HG03039 (cell line): Measurements from ENCODE around the gene CEP89.
"Not testable (repeated sequence)": the region's sequence is repeated elsewhere in the genome, so short reads cannot be mapped to it uniquely, and the experiment has no call there.

Experiments used
- ATAC-seq: cut with Tn5 transposase; IDR thresholded peaks from one replicate; pipeline ENCODE4 v1.9.1; 2021; ENCODE audit warnings: mild to moderate bottlenecking, moderate library complexity; ENCODE audit not compliant: unreplicated experiment

The CEP89 gene

DNA sequence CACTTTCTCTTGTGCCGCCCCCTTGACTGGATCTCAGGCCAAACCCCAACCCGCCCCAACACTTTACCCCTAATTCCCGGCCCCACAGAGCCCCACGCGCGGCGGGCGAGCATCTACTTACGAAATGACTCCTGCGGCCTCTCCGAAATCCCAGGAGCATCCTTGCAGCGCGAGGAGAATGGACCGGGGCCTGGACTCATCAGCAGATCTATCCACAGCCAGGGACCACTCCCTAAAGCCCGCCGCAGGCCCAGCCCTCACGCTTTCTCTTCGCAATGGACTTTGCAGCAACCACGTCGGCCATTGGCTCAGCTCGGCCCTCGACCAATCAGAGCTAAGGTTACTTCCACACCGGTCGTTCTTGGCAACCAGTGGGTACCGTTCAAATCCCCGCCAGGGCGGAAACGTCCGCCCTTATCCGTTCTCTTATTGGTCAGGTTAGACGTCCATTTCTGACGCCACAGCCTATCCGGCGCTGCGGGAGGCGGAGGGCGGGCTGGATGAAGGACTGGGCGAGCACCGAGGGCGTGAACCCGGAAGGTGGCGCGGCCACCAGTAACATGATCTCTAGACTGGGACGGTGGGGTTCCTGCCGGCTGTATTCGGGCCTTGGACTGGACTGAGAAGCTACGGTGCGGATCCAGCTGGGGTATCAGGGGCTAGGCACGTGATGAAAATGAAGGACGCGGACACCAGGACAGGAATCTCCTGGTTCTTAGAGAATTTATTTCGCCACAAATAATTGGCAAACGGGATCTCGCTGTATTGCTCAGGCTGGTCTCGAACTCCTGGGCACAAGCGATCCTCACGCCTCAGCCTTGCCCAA lies at the start of gene CEP89, which contains the start of gene FAAP24:
Gene CEP89 (minus strand): TSS at position 244 of the 826 bp plus-strand sequence. CDS start 84 bp downstream, at position 160.
Gene FAAP24 (plus strand): TSS at position 528 of the 826 bp plus-strand sequence. CDS start 955 bp downstream, outside the sequence.
- peak; percentile 99 for ATAC-seq

DNA sequence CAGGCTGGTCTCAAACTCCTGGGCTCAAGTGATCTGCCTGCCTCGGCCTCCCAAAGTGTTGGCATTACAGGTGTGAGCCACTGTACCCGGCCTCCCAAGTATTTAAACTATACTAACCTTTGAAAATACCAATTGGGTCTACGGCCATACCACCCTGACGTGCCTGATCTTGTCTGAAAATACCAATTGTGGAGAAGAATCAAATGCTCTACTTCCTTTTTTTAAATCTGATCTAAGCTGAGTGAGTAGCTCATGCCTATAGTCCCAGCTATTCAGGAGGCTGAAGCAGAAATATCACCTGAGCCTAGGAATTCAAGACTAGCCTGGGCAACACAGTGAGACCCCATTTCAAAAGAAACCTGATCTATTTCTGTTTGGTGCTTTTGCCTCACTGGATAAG lies 39.1 kb upstream of the CEP89 start:
- ATAC-seq, result not testable (repeated sequence)

DNA sequence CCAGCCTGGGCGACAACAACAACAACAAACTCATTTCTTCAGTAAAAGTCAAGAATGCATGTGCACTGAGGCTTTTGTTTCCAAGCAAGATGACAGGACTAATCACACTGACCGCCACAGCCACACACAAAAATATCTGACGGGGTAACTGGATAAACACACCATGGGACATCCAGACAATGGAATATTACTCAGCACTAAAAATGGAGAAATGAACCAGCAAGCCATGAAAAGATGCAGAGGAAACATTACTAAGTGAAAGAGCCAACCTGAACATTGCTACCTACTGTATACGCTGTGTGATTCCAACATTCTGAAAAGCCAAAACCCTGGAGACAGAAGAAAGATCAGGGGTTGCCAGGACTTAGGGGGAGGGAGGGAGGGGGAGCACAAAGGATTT lies 37.0 kb upstream of the CEP89 start:
- no peak for ATAC-seq

DNA sequence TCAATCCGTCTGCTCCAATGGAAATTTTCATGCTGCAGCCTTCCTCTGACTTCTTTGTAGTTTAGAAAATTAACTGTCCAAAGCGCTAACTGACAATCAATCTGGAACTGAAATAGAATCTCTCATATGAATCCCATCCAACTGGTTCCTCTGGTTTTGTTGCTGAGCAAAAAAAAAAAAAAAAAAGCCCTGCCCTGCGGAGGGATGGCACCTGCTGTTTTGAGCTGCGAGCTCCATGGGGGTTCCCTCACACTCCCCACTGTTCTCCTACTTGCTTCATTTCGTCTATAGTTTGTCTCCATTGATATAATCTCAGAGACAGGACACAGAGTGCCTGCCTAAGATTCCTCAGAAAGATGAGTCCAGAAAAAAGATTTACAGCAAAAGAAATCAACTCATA lies 33.7 kb upstream of the CEP89 start:
- no peak for ATAC-seq

DNA sequence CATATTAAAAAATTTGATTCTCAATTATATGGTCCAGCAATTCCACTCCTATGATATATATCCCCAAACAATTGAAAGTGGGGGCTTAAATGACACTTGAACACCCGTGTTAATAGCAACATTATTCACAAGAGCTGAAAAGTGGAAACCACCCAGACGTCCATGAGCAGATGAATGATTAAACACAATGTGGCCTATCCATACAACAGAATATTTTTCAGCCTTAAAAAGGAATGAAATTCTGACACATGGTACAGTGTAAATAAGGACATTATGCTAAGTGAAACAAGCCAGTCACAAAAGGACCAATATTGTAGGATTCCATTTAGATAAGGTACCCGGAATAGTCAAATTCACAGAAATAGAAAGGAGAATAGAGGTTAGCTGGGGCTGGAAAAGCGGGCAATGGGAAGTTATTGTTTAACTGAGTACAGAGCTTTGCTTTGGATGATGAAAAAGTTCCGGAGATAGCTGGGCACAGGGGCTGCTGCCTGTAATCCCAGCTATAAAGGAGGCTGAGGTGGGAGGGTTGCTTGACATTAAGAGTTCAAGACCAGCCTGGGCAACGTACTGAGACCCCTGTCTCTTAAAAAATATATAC lies 31.8 kb upstream of the CEP89 start:
- ATAC-seq, result not testable (repeated sequence)

DNA sequence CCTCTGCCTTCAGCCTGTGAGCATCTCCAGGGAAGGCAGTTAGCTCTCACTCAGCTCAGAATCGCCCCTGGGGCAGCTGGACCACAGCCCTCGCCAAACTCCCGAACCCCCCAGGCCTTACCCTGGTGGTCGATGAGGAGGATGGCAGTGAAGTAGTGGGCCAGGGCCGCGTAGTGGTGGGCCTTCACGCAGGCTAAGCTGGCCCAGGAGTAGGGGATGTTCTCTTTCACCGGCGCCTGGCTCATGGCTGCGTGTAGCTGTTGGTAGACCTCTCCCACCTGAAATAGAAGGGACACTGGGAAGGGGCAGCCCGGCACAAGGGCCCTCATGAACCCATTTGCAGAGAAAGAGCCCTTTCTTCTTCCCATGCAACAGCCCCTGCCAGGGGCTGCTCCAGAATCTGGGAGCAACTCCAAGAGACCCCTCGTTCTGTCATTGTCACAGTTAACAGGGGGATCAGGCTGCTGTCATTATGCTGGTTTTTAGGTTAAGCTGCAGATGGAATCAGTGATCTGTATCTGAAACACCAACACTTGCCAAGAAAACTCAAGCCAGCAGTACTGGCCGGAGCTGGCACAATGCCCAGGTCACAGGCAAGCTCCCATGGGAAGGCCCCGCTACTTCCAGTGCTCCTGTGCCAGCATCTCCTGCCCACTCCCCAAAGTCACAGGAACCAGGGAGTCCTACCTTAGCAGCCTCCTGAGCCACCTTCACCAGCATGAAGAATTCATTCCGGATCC lies 30.5 kb upstream of the CEP89 start:
- not testable (repeated sequence) for ATAC-seq

DNA sequence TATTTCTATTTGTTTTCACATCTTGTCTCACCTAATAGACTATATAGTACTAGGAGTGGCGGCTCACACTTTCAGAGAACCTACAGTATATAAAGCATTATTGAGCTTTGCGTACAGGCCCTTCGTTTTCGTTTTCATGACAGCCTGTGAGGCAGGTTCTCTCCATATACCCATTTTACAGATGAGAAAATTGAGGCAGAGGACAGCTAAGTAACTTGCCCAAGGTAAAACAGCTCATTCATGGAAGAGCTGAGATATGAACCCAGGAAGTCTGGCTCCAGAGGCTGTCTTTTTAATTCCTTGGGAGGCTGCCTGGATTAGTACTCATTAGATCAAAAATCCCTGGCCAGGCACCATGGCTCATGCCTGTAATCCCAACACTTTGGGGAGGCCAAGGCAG lies 29.2 kb upstream of the CEP89 start:
- ATAC-seq, result no peak

DNA sequence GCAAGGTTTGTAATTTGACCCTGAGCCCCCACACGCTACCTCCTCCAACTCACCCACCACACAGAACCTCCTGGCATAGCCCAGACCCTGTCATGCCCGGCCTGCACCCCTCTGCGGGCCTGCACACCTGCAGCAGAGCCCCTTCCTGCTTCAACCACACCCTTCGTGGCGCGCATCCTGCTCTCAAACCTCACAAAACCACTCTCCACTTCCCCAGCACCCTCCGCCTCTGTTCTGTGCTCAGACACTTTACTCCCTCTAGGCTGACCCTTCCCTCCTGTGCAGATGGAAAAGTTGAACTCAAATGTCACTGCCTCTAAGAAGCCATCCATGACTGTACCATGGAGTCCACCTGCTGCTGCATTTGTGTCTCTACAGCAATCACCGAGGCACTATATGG lies 28.8 kb upstream of the CEP89 start:
- no peak for ATAC-seq

DNA sequence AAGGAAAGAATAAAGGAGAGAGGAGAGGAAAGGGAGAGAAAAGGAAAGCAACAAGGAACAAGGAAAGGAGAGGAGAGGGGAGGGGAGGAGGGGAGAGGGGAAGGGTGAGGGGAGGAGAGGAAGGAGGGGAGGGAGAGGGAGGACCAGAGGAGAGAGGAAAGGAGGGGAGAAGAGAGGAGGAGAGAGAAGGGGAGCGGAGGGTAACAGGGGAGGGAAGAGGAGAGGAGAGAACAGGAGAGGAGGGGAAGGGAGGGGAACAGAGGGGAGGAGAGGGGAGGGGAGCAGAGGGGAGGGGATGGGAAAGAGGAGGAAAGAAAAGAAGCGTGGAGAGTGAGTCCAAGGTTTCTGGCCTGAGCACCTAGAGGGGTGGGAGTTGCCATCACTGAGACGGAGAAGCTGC lies 27.0 kb upstream of the CEP89 start:
- no peak for ATAC-seq

DNA sequence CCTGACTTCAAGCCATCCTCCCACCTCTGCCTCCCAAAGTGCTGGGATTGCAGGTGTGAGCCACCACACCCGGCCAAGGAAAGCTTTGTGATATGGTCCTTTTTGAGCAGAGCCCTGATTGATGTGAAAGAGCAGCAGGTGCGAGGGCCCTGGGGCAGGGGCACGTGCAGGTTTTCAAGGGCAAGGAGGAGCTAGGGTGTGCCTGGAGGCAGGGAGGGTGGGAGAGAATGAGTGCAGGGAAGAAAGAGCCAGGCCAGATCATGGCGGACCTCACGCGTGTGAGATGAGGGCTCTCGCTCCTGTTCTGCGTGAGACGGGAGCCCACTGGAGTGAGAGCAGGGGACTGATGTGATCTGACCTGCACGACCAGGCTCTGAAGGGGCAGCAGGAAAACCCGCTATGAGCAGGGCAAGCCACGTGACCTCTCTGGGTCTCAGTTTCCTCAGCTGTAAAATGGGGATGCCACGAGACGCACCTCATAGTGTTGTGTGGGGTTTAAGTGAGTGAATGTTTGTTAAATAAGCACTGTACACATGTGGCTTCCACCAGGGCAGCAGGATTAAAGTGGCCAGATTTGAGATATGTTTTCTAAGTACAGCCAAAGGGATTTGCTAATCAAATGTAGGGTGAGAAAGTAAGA lies 26.1 kb upstream of the CEP89 start:
- no peak for ATAC-seq

DNA sequence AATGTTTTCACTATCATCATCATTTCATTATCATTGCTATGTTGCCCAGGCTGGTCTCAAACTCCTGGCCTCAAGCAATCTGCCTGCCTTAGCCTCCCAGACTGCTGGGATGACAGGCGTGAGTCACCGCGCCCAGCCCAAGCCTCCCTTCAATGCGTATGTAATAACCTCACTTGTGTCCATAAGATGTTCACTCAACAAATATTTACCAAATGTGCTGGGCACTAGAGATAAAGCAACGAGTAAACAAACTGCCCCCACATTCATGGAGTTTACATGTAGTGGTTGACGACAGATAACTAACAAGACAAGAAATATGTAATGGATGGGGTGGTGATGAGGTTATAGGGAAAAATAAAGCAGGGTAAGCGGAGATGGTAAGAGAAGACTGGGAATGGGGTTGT lies 25.3 kb upstream of the CEP89 start:
- ATAC-seq, result not testable (repeated sequence)

DNA sequence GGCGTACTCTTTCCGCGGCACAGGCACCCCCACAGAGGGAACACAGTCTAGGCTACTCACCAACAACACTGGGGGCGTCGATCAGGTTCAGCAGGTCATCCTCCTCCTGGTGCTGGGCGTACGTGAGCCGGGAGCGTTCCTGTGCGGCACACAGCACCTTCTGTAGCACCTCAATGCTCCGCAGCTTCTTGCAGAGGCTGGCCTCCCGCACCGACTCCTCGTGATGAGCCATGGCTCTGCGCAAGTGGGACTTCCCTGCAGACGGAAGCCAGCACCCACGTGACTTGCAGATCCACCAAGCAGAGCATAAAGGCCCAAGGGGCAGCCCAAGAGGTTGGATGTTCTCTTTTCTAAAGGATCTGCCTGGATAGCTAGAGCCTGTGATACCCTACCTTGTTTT lies 24.2 kb upstream of the CEP89 start:
- ATAC-seq, result not testable (repeated sequence)

DNA sequence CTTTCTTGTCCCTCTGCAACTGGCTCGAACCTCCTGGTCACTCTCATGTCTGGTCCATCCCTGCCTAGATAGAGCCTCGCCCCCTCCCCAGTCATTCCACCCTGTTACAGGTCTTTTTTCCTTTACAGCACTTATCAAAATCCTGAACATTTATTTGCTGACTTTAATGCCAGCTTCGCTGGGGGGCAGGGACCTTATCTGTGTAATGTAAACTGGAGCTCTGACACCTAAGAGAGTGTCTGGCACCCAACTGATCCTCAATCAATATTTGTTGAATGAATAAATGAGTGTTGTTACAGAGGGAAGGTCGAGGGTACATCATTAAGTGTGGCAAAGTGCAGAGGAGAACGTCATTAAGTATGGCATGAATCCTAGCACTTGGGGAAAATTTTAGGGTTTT lies 17.0 kb upstream of the CEP89 start:
- ATAC-seq, result no peak

DNA sequence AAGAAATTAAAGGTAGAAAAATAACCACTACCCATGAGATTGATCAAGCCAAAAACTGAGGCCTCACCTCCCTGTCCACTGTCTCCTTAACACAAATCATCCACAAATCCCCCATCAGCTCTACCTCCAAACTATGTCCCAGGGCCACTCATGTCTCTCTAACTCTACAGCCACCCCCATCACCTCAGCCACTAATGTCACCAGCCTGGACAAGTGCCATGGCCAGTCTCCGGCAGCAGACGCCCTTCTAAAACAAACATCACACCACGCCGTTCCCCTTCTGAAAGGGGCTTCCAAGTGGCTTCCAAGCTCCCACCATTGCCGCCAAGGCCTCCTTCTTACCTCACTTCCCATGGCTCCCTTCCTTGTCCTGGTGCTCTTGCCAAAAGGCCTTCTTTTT lies 16.5 kb upstream of the CEP89 start:
- not testable (repeated sequence) for ATAC-seq

DNA sequence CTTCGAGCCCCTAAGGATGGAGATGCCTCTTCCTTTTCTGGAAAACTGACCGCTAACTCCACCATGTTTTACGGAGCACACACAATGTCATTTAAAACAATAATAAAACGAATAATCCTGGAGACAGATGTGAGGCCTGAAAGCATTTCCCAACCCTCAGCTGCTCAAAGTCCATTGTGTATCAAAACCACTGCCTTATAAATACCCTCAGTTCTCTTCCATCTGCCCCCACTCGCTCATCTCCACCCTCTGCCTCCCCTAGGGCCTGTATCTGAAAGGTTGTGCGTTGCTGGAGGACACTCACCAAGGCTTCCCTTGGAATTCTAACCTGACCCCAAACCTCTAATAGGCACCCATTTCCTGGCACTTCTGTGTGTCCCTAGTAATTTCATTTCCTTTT lies 10.7 kb upstream of the CEP89 start:
- ATAC-seq, result not testable (repeated sequence)

DNA sequence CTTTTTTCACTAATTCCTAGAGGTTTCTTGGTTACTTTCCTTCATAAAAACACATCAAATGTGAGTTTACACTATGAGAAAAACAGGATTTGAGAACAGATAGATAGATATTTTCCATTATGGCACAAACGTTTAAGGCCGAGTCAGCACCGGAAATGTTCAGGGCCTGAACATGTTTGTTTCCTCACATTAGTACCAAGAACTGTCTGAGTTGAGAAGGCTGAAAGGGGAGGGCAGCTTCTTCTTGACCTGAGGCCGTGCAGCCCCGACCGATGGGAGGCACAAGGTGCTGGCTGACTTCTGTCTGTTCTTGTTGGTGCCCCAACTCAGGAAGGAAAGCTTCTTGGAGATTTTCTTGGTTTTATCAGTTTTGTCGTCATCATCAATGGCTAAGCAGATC lies 8.0 kb upstream of the CEP89 start:
- ATAC-seq, result not testable (repeated sequence)

DNA sequence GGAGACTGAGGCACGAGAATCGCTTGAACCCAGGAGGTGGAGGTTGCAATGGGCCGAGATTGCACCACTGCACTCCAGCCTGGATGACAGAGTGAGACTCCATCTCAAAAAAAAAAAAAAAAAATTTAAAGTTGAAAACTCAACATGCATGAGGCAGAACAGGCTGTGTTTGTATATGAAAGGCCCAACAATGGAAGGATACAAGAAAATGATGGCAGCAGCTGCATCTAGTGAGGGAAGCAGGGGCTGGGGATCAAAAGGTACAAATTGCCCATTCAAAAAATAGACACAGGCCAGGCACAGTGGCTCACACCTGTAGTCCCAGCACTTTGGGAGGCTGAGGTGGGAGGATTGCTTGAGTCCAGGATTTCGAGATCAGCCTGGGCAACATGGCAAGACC lies 6.1 kb upstream of the CEP89 start:
- not testable (repeated sequence) for ATAC-seq

DNA sequence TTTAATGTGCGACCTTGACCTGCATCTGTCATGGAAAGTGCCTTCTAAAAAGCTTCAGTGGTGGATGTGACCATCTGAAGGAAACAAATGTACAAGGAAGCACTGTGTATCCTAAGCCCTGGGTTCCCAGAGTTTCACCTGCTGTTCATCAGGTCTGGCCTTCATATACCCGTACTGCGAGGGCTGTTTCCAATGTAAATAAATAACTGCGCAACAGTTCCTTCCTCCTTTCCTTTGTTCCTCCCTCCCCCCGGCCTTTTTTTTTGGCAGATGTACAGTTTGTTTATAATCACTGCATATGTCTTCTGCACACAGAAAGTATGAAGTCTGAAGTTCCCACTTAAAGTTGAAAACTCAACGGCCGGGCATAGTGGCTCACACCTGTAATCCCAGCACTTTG lies 5.5 kb upstream of the CEP89 start:
- no peak for ATAC-seq

DNA sequence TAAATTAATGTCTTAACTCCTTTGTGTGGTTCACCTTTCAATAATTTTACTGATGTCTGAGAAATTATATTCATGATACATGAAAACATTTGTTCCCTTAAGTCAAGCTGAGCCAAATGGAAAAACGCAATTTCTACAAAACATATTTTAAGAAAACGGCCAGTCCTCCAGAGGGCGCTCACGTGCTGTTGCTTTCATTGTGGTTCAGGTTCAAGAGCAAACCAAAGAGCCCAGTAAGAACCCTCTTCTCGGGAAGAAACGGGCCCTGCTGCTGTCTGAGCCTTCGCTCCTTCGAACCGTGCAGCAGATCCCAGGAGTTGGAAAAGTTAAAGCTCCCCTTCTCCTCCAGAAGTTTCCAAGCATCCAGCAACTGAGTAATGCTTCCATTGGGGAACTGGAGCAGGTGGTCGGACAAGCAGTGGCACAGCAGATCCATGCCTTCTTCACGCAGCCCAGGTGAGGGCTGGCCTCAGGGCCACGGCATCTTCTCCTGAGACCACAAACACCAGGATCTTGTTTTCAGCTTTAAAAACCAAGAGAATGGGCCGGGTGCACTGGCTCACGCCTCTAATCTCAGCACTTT lies 4.6 kb upstream of the CEP89 start:
- ATAC-seq, result no peak

DNA sequence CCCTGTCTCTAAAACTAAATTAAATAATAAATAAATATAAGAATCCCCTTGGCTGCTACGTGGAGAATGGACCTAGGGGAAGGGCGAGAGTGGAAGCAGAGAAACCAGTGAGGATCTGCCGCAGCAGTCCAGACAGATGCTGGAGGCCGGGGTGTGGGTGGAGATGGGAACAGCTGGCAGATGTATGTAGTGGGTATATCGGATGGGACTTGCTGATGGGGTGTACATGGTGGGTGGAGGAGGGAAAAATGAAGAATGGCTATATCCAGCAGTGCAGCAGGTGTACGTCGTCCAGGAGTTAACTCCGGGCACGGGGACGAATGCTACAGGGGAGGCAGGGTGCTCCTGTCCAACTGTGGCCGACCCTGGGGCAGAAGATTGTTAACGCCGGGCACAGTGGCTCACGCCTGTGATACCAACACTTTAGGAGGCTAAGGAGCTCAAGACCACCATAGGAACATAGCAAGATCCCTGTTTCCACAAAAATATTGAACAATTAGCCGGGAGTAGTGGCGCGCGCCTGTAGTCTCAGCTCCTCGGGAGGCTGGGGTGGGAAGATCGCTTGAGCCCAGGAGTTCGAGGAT lies 654 bp downstream of the CEP89 start:
- no peak for ATAC-seq
